Measurements from ENCODE around the gene TSPAN18.

Gene TSPAN18

DNA sequence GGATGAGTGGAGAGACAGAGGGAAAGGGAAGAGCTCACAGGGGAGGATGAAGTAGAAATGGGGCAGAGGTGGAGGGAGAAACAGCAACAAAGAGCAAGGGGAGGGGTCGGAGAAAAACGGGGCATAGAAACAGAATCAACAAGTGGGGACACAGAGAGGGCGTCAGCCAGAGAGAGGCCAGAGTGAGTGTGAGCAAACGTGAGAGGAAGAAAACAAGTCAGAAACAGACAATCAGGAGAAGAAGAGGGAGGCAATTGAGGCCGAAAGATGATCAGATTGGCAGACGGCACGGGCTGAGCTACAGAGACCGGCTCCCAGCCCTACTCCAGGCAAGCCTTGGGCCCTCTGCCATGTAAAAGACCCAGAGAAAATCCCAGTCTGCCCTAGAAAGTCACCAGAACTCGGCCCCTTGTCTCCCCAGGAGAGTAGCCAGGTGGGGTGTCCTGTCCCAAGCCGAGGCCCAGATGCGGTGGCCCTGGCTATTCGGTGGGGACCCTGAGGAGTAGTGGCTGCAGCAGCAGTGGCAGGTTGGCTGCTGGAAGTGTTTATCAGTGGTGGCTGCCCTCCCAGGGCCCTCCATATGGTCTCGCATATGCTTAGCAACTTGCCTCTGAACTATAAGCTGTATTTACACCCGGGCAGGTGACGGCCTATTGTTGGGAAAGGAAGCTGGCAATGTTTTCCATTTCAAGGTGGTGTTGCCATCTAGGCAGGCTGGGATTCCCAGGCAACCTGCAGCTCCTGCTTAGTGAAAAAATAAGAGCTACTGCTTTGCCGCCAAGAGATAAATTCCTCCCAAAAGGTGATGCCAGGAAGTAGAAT, 14.8 kb upstream of the TSPAN18 start:
- H3K4me2 ChIP-seq (ENCODE audit: low read length), result no peak overlapping the region
- no peaks in the 10 kb centered on the region for H3K9me3 ChIP-seq (ENCODE audit: low read length)
- H2AFZ ChIP-seq (ENCODE audit: low read length), result no peak overlapping the region
- no peaks in the 10 kb centered on the region for H3F3A ChIP-seq (ENCODE audit: insufficient read depth, low read length)
- peaks cover 10% of the 10 kb centered on the region; the same call in 1 of the 2 replicates for H3K27me3 ChIP-seq (ENCODE audit: insufficient read depth, low read length)
- no peaks in the 10 kb centered on the region for H3K36me3 ChIP-seq (ENCODE audit: insufficient read depth, low read length)
- H3K4me1 ChIP-seq (ENCODE audit: insufficient read depth, low read length, severe bottlenecking), result no peaks in the 10 kb centered on the region
- H3K9me2 ChIP-seq (ENCODE audit: low read depth, low read length), result no peaks in the 10 kb centered on the region
- H4K20me1 ChIP-seq (ENCODE audit: insufficient read depth, low read length), result no peaks in the 10 kb centered on the region
- H3K79me2 ChIP-seq (ENCODE audit: insufficient read depth, low read length), result no peaks in the 10 kb centered on the region
- no peak for TF ChIP-seq EZH2 (IDR thresholded peaks at IDR 0.05; ENCODE audit: borderline replicate concordance, low read length)
- TF ChIP-seq, protein P1, sequence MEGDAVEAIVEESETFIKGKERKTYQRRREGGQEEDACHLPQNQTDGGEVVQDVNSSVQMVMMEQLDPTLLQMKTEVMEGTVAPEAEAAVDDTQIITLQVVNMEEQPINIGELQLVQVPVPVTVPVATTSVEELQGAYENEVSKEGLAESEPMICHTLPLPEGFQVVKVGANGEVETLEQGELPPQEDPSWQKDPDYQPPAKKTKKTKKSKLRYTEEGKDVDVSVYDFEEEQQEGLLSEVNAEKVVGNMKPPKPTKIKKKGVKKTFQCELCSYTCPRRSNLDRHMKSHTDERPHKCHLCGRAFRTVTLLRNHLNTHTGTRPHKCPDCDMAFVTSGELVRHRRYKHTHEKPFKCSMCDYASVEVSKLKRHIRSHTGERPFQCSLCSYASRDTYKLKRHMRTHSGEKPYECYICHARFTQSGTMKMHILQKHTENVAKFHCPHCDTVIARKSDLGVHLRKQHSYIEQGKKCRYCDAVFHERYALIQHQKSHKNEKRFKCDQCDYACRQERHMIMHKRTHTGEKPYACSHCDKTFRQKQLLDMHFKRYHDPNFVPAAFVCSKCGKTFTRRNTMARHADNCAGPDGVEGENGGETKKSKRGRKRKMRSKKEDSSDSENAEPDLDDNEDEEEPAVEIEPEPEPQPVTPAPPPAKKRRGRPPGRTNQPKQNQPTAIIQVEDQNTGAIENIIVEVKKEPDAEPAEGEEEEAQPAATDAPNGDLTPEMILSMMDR (IDR thresholded peaks at IDR 0.05; ENCODE audit: low read length), result no peak
- no peak overlapping the region for H3K27ac ChIP-seq (ENCODE audit: low read depth, low read length, poor library complexity, severe bottlenecking)
- H3K4me3 ChIP-seq (ENCODE audit: low read depth, low read length, poor library complexity, severe bottlenecking), result no peak overlapping the region
- H3K9ac ChIP-seq (ENCODE audit: low read length), result no peak overlapping the region

DNA sequence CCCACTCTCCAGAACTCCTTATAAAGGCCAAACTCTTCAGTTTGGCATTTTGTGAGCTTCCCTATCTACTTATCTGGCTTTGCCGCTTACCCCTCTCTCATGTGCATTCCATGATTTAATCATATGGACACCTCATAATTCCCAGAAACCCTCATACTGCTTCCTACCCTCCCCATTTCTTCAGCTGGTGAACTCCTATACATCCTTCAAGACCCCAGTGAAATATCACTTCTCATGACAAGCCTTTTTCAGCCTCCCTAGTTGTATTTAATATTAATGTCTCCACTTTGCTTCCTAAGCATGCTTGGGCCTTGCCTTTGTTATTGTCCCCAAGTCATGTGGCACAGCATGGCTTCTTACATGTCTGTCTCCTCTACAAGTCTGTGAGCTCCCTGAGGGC, 13.7 kb upstream of the TSPAN18 start:
- Histone ChIP-seq H3F3A (ENCODE audit: insufficient read depth, low read length) (no peaks in the 10 kb centered on the region), H3K4me1 (ENCODE audit: insufficient read depth, low read length, severe bottlenecking) (no peaks in the 10 kb centered on the region), H3K9ac (ENCODE audit: low read length) (no peak overlapping the region), H3K9me3 (ENCODE audit: low read length) (no peaks in the 10 kb centered on the region), H3K79me2 (ENCODE audit: insufficient read depth, low read length) (no peaks in the 10 kb centered on the region), H3K36me3 (ENCODE audit: insufficient read depth, low read length) (no peaks in the 10 kb centered on the region), H4K20me1 (ENCODE audit: insufficient read depth, low read length) (no peaks in the 10 kb centered on the region), H2AFZ (ENCODE audit: low read length) (no peak overlapping the region), H3K27ac (ENCODE audit: low read depth, low read length, poor library complexity, severe bottlenecking) (no peak overlapping the region), H3K9me2 (ENCODE audit: low read depth, low read length) (no peaks in the 10 kb centered on the region), H3K27me3 (ENCODE audit: insufficient read depth, low read length) (peaks cover 10% of the 10 kb centered on the region; the same call in 1 of the 2 replicates), H3K4me2 (ENCODE audit: low read length) (no peak overlapping the region), H3K4me3 (ENCODE audit: low read depth, low read length, poor library complexity, severe bottlenecking) (no peak overlapping the region)
- TF ChIP-seq, protein P1 (IDR thresholded peaks at IDR 0.05; ENCODE audit: low read length), result no peak
- TF ChIP-seq EZH2 (IDR thresholded peaks at IDR 0.05; ENCODE audit: borderline replicate concordance, low read length), result no peak

DNA sequence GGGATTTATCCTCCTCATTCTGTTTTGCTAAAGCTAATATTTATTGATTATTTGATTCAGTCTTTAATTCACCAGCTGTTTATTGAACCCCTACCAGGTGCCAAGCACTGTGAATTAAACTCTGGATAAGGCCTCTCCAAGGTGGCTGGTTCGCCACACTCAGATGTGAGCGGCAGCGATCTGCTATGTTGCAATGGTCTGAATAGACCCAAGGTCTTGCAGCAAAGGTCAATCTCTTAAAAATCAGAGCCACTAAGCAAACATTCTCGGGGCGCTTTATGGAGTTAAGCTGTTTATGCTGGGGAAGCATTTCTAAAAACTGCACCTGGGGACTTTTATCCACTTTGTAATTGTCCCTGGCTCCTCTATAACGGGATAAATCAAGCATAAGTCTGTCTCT, 10.5 kb upstream of the TSPAN18 start:
- Histone ChIP-seq H3K4me1 (ENCODE audit: insufficient read depth, low read length, severe bottlenecking) (no peaks in the 10 kb centered on the region), H3K36me3 (ENCODE audit: insufficient read depth, low read length) (no peaks in the 10 kb centered on the region), H2AFZ (ENCODE audit: low read length) (no peak overlapping the region), H3K9ac (ENCODE audit: low read length) (no peak overlapping the region), H3F3A (ENCODE audit: insufficient read depth, low read length) (no peaks in the 10 kb centered on the region), H3K9me2 (ENCODE audit: low read depth, low read length) (no peaks in the 10 kb centered on the region), H4K20me1 (ENCODE audit: insufficient read depth, low read length) (no peaks in the 10 kb centered on the region), H3K9me3 (ENCODE audit: low read length) (no peaks in the 10 kb centered on the region), H3K4me2 (ENCODE audit: low read length) (no peak overlapping the region), H3K27ac (ENCODE audit: low read depth, low read length, poor library complexity, severe bottlenecking) (no peak overlapping the region), H3K4me3 (ENCODE audit: low read depth, low read length, poor library complexity, severe bottlenecking) (no peak overlapping the region), H3K27me3 (ENCODE audit: insufficient read depth, low read length) (peaks cover 10% of the 10 kb centered on the region; the same call in 1 of the 2 replicates), H3K79me2 (ENCODE audit: insufficient read depth, low read length) (no peaks in the 10 kb centered on the region)
- TF ChIP-seq EZH2 (IDR thresholded peaks at IDR 0.05; ENCODE audit: borderline replicate concordance, low read length), result no peak
- TF ChIP-seq, protein P1 (IDR thresholded peaks at IDR 0.05; ENCODE audit: low read length), result no peak

Data from OCI-LY1 (cell line).